Measurements from ENCODE around the gene SYT7. TPM values are rescaled to one million over a fixed set of nuclear protein-coding genes. Genes with fewer than 3 reads are reported as not detected.

Gene SYT7
- total RNA-seq, 1 donor from 2014 or later = 10.3 TPM

DNA sequence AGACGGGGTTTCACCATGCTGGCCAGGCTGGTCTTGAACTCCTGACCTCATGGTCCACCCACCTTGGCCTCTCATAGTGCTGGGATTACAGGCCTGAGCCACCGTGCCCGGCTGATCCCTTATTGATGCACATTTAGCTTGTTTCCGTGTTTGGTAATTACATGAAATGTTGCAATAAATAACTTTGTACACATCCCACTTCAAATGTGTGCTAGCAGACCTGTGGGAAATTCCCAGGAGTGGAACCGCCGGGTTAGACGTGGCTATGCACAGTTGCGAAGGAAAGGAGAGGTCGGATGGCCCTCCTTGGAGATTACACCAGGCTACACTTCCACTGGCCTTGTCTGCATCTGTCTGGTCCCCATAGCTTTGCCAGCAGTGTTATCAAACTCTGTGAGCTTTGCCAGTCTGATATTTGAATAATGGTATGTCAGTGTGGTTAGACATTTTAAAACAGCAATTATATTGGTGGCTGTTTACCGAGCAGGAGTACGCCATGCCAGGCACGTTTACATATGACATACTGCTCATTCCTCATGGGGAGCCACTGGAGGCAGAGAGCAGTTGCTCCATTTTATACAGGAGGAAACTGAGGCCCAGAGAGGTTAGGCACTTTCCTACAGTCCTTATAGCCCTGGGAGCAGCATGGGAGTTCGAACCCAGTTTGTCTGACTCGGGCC lies 27.2 kb upstream of the SYT7 start:
- peaks cover 21% of the 10 kb centered on the region for H3K4me1 Mint-ChIP-seq (ENCODE audit: low read depth)
- H3K27ac Mint-ChIP-seq = no peak overlapping the region
- H3K27me3 Mint-ChIP-seq = peaks cover 45% of the 10 kb centered on the region
- H3K4me3 Mint-ChIP-seq (ENCODE audit: low read depth) = no peak overlapping the region
- DNase-seq (ENCODE audit: low spot score, unreplicated experiment) = no peak
- TF ChIP-seq, protein P1, sequence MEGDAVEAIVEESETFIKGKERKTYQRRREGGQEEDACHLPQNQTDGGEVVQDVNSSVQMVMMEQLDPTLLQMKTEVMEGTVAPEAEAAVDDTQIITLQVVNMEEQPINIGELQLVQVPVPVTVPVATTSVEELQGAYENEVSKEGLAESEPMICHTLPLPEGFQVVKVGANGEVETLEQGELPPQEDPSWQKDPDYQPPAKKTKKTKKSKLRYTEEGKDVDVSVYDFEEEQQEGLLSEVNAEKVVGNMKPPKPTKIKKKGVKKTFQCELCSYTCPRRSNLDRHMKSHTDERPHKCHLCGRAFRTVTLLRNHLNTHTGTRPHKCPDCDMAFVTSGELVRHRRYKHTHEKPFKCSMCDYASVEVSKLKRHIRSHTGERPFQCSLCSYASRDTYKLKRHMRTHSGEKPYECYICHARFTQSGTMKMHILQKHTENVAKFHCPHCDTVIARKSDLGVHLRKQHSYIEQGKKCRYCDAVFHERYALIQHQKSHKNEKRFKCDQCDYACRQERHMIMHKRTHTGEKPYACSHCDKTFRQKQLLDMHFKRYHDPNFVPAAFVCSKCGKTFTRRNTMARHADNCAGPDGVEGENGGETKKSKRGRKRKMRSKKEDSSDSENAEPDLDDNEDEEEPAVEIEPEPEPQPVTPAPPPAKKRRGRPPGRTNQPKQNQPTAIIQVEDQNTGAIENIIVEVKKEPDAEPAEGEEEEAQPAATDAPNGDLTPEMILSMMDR (IDR thresholded peaks at IDR 0.05; ENCODE audit: unreplicated experiment) = no peak
- no peaks in the 10 kb centered on the region for H3K9me3 Mint-ChIP-seq (ENCODE audit: low read depth)
- no peaks in the 10 kb centered on the region for H3K36me3 Mint-ChIP-seq (ENCODE audit: insufficient read depth)

GRCh38 chr11:61607426-61607825 lies 26.6 kb upstream of the SYT7 start:
- TF ChIP-seq, protein P1 (IDR thresholded peaks at IDR 0.05; ENCODE audit: unreplicated experiment) = no peak
- H3K36me3 Mint-ChIP-seq (ENCODE audit: insufficient read depth) = no peaks in the 10 kb centered on the region
- H3K4me1 Mint-ChIP-seq (ENCODE audit: low read depth) = peaks cover 21% of the 10 kb centered on the region
- no peak overlapping the region for H3K27ac Mint-ChIP-seq
- no peaks in the 10 kb centered on the region for H3K9me3 Mint-ChIP-seq (ENCODE audit: low read depth)
- H3K27me3 Mint-ChIP-seq = peaks cover 45% of the 10 kb centered on the region
- H3K4me3 Mint-ChIP-seq (ENCODE audit: low read depth) = no peak overlapping the region
- DNase-seq (ENCODE audit: low spot score, unreplicated experiment) = no peak

DNA sequence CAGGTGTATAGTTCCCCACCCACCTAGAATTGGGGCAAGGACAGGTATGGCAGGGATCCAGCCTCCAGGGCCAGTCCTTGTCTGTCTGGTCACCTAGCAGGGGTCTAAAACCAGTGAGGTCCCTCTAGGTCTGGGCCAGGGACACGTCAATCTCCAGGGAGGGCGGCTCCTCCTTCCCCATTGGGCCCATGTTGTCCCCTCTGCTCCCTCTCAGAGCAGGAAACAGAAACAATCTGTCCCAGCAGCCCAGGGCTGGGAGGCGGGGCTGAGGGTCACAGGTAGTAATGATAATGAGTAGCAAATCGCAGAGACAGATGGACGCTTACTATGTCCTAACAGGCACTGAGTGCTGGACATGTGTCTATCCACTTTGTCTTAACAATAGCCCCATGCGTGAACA lies 22.8 kb upstream of the SYT7 start:
- peaks cover 13% of the 10 kb centered on the region for H3K4me1 Mint-ChIP-seq (ENCODE audit: low read depth)
- H3K36me3 Mint-ChIP-seq (ENCODE audit: insufficient read depth) = no peaks in the 10 kb centered on the region
- DNase-seq (ENCODE audit: low spot score, unreplicated experiment) = no peak
- no peaks in the 10 kb centered on the region for H3K9me3 Mint-ChIP-seq (ENCODE audit: low read depth)
- no peak overlapping the region for H3K4me3 Mint-ChIP-seq (ENCODE audit: low read depth)
- TF ChIP-seq, protein P1 (IDR thresholded peaks at IDR 0.05; ENCODE audit: unreplicated experiment) = no peak
- no peak overlapping the region for H3K27ac Mint-ChIP-seq
- peaks cover 37% of the 10 kb centered on the region for H3K27me3 Mint-ChIP-seq

GRCh38 chr11:61602775-61603569 lies 22.1 kb upstream of the SYT7 start:
- H3K4me1 Mint-ChIP-seq (ENCODE audit: low read depth) = peaks cover 10% of the 10 kb centered on the region
- no peak overlapping the region for H3K4me3 Mint-ChIP-seq (ENCODE audit: low read depth)
- H3K27ac Mint-ChIP-seq = peak overlapping the region; percentile 88
- H3K36me3 Mint-ChIP-seq (ENCODE audit: insufficient read depth) = no peaks in the 10 kb centered on the region
- DNase-seq (ENCODE audit: low spot score, unreplicated experiment) = no peak
- peaks cover 44% of the 10 kb centered on the region for H3K27me3 Mint-ChIP-seq
- TF ChIP-seq, protein P1 (IDR thresholded peaks at IDR 0.05; ENCODE audit: unreplicated experiment) = no peak
- H3K9me3 Mint-ChIP-seq (ENCODE audit: low read depth) = no peaks in the 10 kb centered on the region

DNA sequence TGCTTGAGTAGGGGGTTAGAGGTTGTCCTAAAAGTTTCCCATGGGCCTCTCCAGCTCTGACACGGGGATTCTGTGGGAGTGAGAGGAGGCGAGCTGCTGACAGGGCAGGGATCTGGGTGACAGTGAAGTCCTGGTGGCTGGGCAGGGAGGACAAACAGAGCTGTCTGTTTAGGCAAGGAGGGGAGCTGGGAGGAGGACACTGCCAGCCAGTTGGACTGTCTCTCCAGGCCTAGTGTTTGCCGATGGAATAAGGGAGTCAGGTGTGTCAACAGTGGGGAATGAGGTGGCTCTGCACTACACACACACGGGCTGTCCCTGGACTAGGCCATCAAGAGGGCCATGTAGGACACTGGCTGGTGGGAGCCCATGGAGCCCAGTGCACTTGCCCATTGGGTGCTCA lies 20.6 kb upstream of the SYT7 start:
- H3K9me3 Mint-ChIP-seq (ENCODE audit: low read depth) = no peaks in the 10 kb centered on the region

More for the DNA sequence above, 20.6 kb upstream of the SYT7 start:
- Mint-ChIP-seq H3K27me3 (peaks cover 45% of the 10 kb centered on the region), H3K4me1 (ENCODE audit: low read depth) (peaks cover 8% of the 10 kb centered on the region), H3K36me3 (ENCODE audit: insufficient read depth) (no peaks in the 10 kb centered on the region), H3K4me3 (ENCODE audit: low read depth) (no peak overlapping the region), H3K27ac (no peak overlapping the region)
- no peak for DNase-seq (ENCODE audit: low spot score, unreplicated experiment)
- TF ChIP-seq, protein P1 (IDR thresholded peaks at IDR 0.05; ENCODE audit: unreplicated experiment) = no peak
